HCT116 (cell line): ENCODE measurements around the gene HAUS8. TPM values are rescaled to one million over a fixed set of nuclear protein-coding genes. Genes with fewer than 3 reads are reported as not detected.

Source experiments
- ATAC-seq: fragments of 200-7000 bp; cut with Tn5 transposase; 2 replicates; pipeline ENCODE4 v1.9.1; 2020; ENCODE audit warnings: mild to moderate bottlenecking, moderate library complexity
- BruUV-seq: library from RNA; stranded (reverse); fragments of 400-500 nt; replicated peaks from 2 replicates; lab custom pipeline; 2021; lab: Mats Ljungman, UMichigan
- CTCF ChIA-PET: fragments of 300-600 bp; sonication (Branson Sonifier 250); formaldehyde crosslinking; loops from one replicate; lab custom pipeline; 2021; ENCODE audit warnings: antibody characterized with exemption; lab: Charles Lee
- POLR2A ChIA-PET: fragments of 300-600, 350-600 bp; sonication (Branson Sonifier 250); formaldehyde crosslinking; loops from one replicate; lab custom pipeline; 2021; ENCODE audit warnings: antibody characterized with exemption; lab: Charles Lee
- RAD21 ChIA-PET, 2 experiments: fragments of 300-600 bp; sonication (Branson Sonifier 250); formaldehyde crosslinking; loops; one replicate each; lab custom pipeline; 2023; ENCODE audit warnings: low total read pairs in 2 of 2; ENCODE audit not compliant: uncharacterized antibody in 2 of 2, unreplicated experiment in 2 of 2, low non-redundant PET in 1 of 2; lab: Charles Lee
- DNase-seq: peaks from one replicate; pipeline ENCODE4 v3.0.0-alpha.2; 2010; ENCODE audit warnings: low read depth, low spot score
- H2AFZ ChIP-seq: fragments of 200-600 bp; shearing (Covaris generic), sonication (generic); 2 replicates; pipeline ENCODE4 v1.6.1; 2017; ENCODE audit warnings: low read depth, mixed run types, mixed read lengths, antibody characterized with exemption, low read length; ENCODE audit not compliant: poor library complexity, severe bottlenecking
- H3K27ac ChIP-seq: 2 replicates; pipeline ENCODE4 v1.5.1; 2012; ENCODE audit warnings: low read depth, low read length
- H3K27me3 ChIP-seq: fragments of 200-600 bp; sonication (generic); 2 replicates; pipeline ENCODE4 v1.6.1; 2016; ENCODE audit warnings: mixed run types, low read length, mixed read lengths; ENCODE audit not compliant: insufficient read depth
- H3K36me3 ChIP-seq, 2 experiments: fragments of 200-500 bp in 1 of 2; fragments of 200-600 bp in 1 of 2; sonication (Bioruptor generic) in 1 of 2; sonication (generic) in 1 of 2; 2 replicates each; pipeline versions ENCODE4 v1.5.1 to v1.6.1; 2014 to 2016; ENCODE audit warnings: low read length in 2 of 2, inconsistent platforms in 1 of 2, mixed read lengths in 1 of 2, mixed run types in 1 of 2; ENCODE audit not compliant: insufficient read depth in 2 of 2, control insufficient read depth in 1 of 2
- H3K4me1 ChIP-seq, 2 experiments: fragments of 200-600 bp in 1 of 2; sonication (generic) in 1 of 2; 2 replicates each; pipeline versions ENCODE4 v1.5.1 to v1.6.1; 2012 to 2017; ENCODE audit warnings: low read length in 2 of 2, inconsistent platforms in 1 of 2, mild to moderate bottlenecking in 1 of 2, mixed read lengths in 1 of 2, mixed run types in 1 of 2, moderate library complexity in 1 of 2; ENCODE audit not compliant: insufficient read depth in 2 of 2, control insufficient read depth in 1 of 2
- H3K4me2 ChIP-seq: fragments of 200-600 bp; sonication (generic); 2 replicates; pipeline ENCODE4 v1.6.1; 2017; ENCODE audit warnings: mixed run types, low read length, mixed read lengths
- H3K4me3 ChIP-seq, 2 experiments: fragments of 200-600 bp in 1 of 2; sonication (generic) in 1 of 2; replicated peaks in 1 of 2; 2 replicates each; pipeline ENCODE4 v1.5.1; 2011 to 2016; ENCODE audit warnings: low read length in 2 of 2, control low read depth in 1 of 2, low read depth in 1 of 2, mild to moderate bottlenecking in 1 of 2, mixed read lengths in 1 of 2, mixed run types in 1 of 2
- H3K79me2 ChIP-seq: fragments of 200-600 bp; sonication (generic); 2 replicates; pipeline ENCODE4 v1.6.1; 2017; ENCODE audit warnings: mild to moderate bottlenecking, mixed run types, low read length, moderate library complexity, mixed read lengths; ENCODE audit not compliant: insufficient read depth
- H3K9ac ChIP-seq: fragments of 200-600 bp; sonication (generic); 2 replicates; pipeline ENCODE4 v1.6.1; 2016; ENCODE audit warnings: low read length, mixed read lengths
- H3K9me2 ChIP-seq: fragments of 200-600 bp; sonication (generic), shearing (Covaris generic); 2 replicates; pipeline ENCODE4 v1.6.1; 2017; ENCODE audit warnings: mixed run types, mild to moderate bottlenecking, moderate library complexity; ENCODE audit not compliant: insufficient read depth
- H3K9me3 ChIP-seq, 2 experiments: fragments of 200-500 bp in 1 of 2; fragments of 200-600 bp in 1 of 2; sonication (Bioruptor generic) in 1 of 2; sonication (generic) in 1 of 2; 2 replicates each; pipeline ENCODE4 v1.6.1; 2014 to 2017; ENCODE audit warnings: low read length in 2 of 2, mixed read lengths in 2 of 2, inconsistent platforms in 1 of 2, low read depth in 1 of 2, mild to moderate bottlenecking in 1 of 2, mixed run types in 1 of 2, moderate library complexity in 1 of 2; ENCODE audit not compliant: control insufficient read depth in 1 of 2, insufficient read depth in 1 of 2
- H4K20me1 ChIP-seq: fragments of 200-600 bp; sonication (generic), shearing (Covaris generic); 2 replicates; pipeline ENCODE4 v1.6.1; 2017; ENCODE audit warnings: mixed run types, mild to moderate bottlenecking, moderate library complexity; ENCODE audit not compliant: insufficient read depth
- ATF3 ChIP-seq: IDR thresholded peaks from 2 replicates; pipeline ENCODE4 v1.6.1; 2012
- CTCF ChIP-seq, 3 experiments: fragments of 200-600 bp in 1 of 3; sonication (generic) in 1 of 3; IDR thresholded peaks in 2 of 3; conservative IDR thresholded peaks in 1 of 3; 2 replicates each; pipeline ENCODE4 v1.5.1; 2012 to 2017; ENCODE audit warnings: low read depth in 2 of 3, low read length in 2 of 3, antibody characterized with exemption in 1 of 3, borderline replicate concordance in 1 of 3, control low read depth in 1 of 3, mild to moderate bottlenecking in 1 of 3, mixed read lengths in 1 of 3, mixed run types in 1 of 3, moderate library complexity in 1 of 3; ENCODE audit not compliant: insufficient read depth in 1 of 3
- EZH2 ChIP-seq: fragments of 200-600 bp; sonication (generic); IDR thresholded peaks from 2 replicates; pipeline ENCODE4 v1.6.1; 2017; ENCODE audit warnings: antibody characterized with exemption, mixed run types
- EZH2phosphoT487 ChIP-seq: fragments of 200-600 bp; IDR thresholded peaks from 2 replicates; pipeline ENCODE4 v1.6.1; 2018; ENCODE audit warnings: antibody characterized with exemption, borderline replicate concordance
- FOSL1 ChIP-seq: IDR thresholded peaks from 2 replicates; pipeline ENCODE4 v1.6.1; 2012; ENCODE audit warnings: low read depth
- JUND ChIP-seq: IDR thresholded peaks from 2 replicates; pipeline ENCODE4 v1.6.1; 2012
- MAX ChIP-seq: IDR thresholded peaks from 2 replicates; pipeline ENCODE4 v1.6.1; 2012
- POLR2A ChIP-seq: IDR thresholded peaks from 2 replicates; pipeline ENCODE4 v1.7.0; 2011; ENCODE audit warnings: borderline replicate concordance; ENCODE audit not compliant: insufficient read depth, insufficient read length; ENCODE audit errors: extremely low read depth
- POLR2AphosphoS5 ChIP-seq: IDR thresholded peaks from 2 replicates; pipeline ENCODE4 v1.6.1; 2011; ENCODE audit warnings: mild to moderate bottlenecking, low read depth, low read length, moderate library complexity
- RAD21 ChIP-seq: IDR thresholded peaks from 2 replicates; pipeline ENCODE4 v1.6.1; 2012; ENCODE audit warnings: low read depth, mild to moderate bottlenecking
- REST ChIP-seq: IDR thresholded peaks from 2 replicates; pipeline ENCODE4 v1.6.1; 2012; ENCODE audit warnings: low read depth
- SIN3A ChIP-seq: IDR thresholded peaks from 2 replicates; pipeline ENCODE4 v1.6.1; 2012; ENCODE audit warnings: low read depth
- SP1 ChIP-seq: IDR thresholded peaks from 2 replicates; pipeline ENCODE4 v1.6.1; 2012; ENCODE audit warnings: low read depth
- TCF7L2 ChIP-seq: IDR thresholded peaks from 2 replicates; pipeline ENCODE4 v1.7.0; 2011; ENCODE audit warnings: borderline replicate concordance, inconsistent platforms; ENCODE audit not compliant: insufficient read depth, insufficient read length; ENCODE audit errors: extremely low read depth
- YY1 ChIP-seq: IDR thresholded peaks from 2 replicates; pipeline ENCODE4 v1.6.1; 2011; ENCODE audit warnings: low read length, low read depth, moderate library complexity, mild to moderate bottlenecking; ENCODE audit not compliant: insufficient replicate concordance; ENCODE audit errors: extremely low read depth
- ZBTB33 ChIP-seq: IDR thresholded peaks from 2 replicates; pipeline ENCODE4 v1.6.1; 2011; ENCODE audit warnings: mild to moderate bottlenecking, low read length, moderate library complexity; ENCODE audit not compliant: insufficient replicate concordance; ENCODE audit errors: extremely low read depth
- ZFX ChIP-seq: fragments of 450-650 bp; IDR thresholded peaks from 2 replicates; pipeline ENCODE4 v1.6.1; 2017
- ZNF274 ChIP-seq: fragments of 200-500 bp; sonication (Bioruptor generic); IDR thresholded peaks from 2 replicates; pipeline ENCODE4 v1.6.1; 2014; ENCODE audit warnings: mild to moderate bottlenecking, low read depth, low read length, inconsistent platforms
- intact Hi-C: fragments of 100-400 bp; cut with micrococcal nuclease; formaldehyde crosslinking; loops from 2 replicates; pipeline ENCODE4 v1.10.0; 2022
- total RNA-seq: library from RNA; stranded (reverse); gene quantifications from one replicate; pipeline ENCODE4 v1.2.1, GENCODE V29; 2021; ENCODE audit not compliant: unreplicated experiment

HAUS8 gene
- total RNA-seq, 1 experiment from 2014 or later, result 23.6 TPM

- BruUV-seq, result no TSS peak
- CTCF ChIA-PET, result no interaction called here
- no peak overlapping the region for H3K9ac ChIP-seq
Measured at GRCh38 chr19:17088552-17088951, 13.3 kb upstream of the HAUS8 start.

More at GRCh38 chr19:17088552-17088951, 13.3 kb upstream of the HAUS8 start:
- Histone ChIP-seq H3K9me2 (no peaks in the 10 kb centered on the region), H3K4me1 (peaks cover 0 to 5% of the 10 kb centered on the region in 2 experiments; a peak in 1 of 4 replicates), H3K27me3 (no peaks in the 10 kb centered on the region), H3K79me2 (peaks cover 93% of the 10 kb centered on the region), H3K4me3 (no peak overlapping the region), H3K27ac (no peak overlapping the region), H2AFZ (no peak overlapping the region), H3K36me3 (no peaks in the 10 kb centered on the region; a peak in 1 of 4 replicates), H4K20me1 (no peaks in the 10 kb centered on the region)
- intact Hi-C loops, result no loop called here
- ChIA-PET POLR2A (no interaction called here), RAD21 (no interaction called here)
- no peak for DNase-seq
- no peak for TF ChIP-seq FOSL1
- TF ChIP-seq ZBTB33, result no peak
- no peak for TF ChIP-seq REST
- no peak for TF ChIP-seq POLR2A
- no peak for TF ChIP-seq EZH2phosphoT487
- no peak for TF ChIP-seq EZH2
- no peak for TF ChIP-seq RAD21
- no peak for TF ChIP-seq ATF3
- TF ChIP-seq MAX, result no peak
- TF ChIP-seq YY1, result no peak
- no peak for TF ChIP-seq JUND
- TF ChIP-seq CTCF (IDR thresholded peaks at IDR 0.05 in 2 of 3, conservative IDR thresholded peaks at IDR 0.05 in 1 of 3; ENCODE audit: borderline replicate concordance in 1 of 3, insufficient read depth in 1 of 3, low read depth in 2 of 3, low read length in 2 of 3), result no peak
- no peak for TF ChIP-seq TCF7L2
- no peak for TF ChIP-seq SIN3A
- TF ChIP-seq POLR2AphosphoS5, result no peak
- no peak for TF ChIP-seq SP1
- TF ChIP-seq ZFX, result no peak
- no peak for TF ChIP-seq ZNF274
- TF ChIP-seq, all 23 proteins: peak for 0
- Histone ChIP-seq H3K9me3 (no peaks in the 10 kb centered on the region), H3K4me2 (no peak overlapping the region)
- ATAC-seq, result no peak
